Skin of body (tissue), 2 donors: Measurements from ENCODE around the gene PIP5K1C. TPM values are rescaled to one million over a fixed set of nuclear protein-coding genes. Genes with fewer than 3 reads are reported as not detected.
"Not testable (repeated sequence)": the region's sequence is repeated elsewhere in the genome, so short reads cannot be mapped to it uniquely, and the experiment has no call there.

ENCODE experiments used
- DNase-seq: peaks from one replicate; lab custom pipeline; 2025; lab: John Stamatoyannopoulos, UW
- total RNA-seq: library from RNA; depleted of rRNA; stranded (reverse); fragments of >200 nt; gene quantifications from one replicate; pipeline ENCODE4 v1.2.3, GENCODE V29; 2014

Gene PIP5K1C
- total RNA-seq, 1 donor from 2014 or later = 8.9 TPM

DNA sequence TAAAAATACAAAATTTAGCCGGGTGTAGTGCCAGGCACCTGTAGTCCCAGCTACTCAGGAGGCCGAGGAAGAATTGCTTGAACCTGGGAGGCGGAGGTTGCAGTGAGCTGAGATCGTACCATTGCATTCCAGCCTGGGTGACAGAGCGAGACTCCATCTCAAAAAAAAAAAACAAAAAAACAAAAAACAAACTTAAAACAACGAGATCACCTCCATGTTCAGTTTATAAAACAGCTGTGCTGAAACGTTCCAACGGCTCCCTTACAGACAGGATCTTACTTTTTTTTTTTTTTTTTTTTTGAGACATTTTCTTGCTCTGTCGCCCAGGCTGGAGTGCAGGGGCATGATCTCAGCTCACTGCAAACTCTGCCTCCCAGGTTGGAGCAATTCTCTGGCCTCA lies 71.5 kb downstream of the PIP5K1C start:
- not testable (repeated sequence) for DNase-seq

DNA sequence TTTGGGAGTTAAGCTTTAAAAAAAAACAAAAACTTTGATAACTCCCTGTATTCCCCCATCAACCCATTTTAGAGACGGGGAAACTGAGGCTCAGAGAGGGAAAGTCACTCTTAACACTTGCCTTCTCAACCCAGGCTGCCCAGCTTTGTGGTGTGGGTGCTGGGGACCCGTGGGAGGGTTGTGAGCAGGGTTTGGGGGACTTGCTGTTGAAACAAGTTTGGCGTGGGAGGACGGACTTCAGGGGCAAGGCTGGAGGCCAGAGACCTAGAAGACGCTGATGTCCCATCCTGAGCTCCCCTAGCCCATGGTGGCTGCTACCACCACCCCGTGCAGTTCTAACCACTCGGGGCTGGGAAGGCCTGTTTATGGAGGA lies 72.9 kb downstream of the PIP5K1C start:
- no peak for DNase-seq

DNA sequence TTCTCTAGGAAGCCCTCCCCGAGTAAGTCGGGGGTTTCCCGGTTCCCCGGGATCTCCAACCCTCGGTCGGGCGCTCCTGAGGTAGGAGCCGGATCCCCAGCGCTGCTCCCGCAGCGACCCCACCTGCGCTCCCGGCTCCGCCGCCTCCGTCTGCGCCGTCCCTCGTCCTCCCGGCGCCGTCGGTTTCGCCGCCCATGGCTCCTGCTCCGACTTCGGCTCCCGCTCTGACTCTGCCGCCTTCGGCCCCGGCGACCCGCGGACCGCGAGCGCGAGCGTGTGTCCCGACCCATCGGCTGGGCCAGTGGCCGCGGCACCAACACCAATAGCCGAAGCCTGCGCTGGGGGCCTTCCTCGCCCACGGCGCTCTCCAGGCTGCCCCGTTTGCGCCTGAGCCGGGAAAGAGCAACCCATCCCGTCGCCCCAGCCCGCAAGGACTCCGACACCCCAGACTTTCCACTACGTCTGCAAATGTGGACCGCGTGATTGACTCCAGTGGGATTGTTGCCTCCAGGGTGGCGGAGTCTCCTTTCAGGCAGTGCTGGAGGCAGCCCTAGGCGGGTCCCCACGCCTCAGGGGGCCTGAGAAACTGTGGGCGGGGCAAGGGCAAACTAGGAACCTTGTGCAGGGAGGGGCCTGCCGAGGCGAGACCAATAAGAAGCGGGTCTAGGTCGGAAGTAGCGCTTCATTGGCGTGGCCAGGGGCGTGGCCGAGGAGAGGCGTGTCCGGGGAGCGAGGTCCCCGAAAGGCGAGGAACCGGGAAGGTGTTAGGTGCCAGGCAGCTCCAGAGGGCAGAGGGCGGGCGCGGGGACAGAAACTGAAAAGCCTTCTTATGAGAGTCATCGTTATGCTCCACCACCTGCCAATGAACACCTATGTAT lies 73.6 kb downstream of the PIP5K1C start, which contains the start of gene CACTIN:
Gene CACTIN, minus strand, starts transcription at position 318 of the 878 bp plus-strand sequence. Its CDS starts 28 bp downstream, at position 290.
- peak; percentile 97 for DNase-seq

DNA sequence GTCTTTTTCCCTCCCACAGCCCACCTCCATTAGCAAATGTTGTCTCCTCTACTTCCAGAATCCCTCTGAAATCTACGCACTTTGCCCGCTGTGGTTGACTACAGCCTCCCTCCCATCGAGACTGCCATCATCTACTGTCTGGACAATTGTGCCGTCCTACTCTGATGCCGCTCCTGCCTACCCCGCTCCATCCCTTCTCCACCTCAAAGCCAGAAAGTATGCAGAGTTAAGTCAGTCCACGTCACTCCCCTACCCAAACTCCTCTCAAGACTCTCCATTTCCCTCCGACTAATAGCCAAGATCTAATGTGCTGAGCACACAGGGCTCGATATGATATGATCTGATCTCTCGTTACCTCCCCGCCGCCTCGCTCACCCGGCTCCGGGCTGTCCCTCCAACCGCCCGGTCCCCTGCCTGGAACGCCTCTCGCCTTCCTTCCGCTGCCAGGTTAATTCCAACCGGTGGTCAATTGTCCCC lies 74.2 kb downstream of the PIP5K1C start:
- no peak for DNase-seq

DNA sequence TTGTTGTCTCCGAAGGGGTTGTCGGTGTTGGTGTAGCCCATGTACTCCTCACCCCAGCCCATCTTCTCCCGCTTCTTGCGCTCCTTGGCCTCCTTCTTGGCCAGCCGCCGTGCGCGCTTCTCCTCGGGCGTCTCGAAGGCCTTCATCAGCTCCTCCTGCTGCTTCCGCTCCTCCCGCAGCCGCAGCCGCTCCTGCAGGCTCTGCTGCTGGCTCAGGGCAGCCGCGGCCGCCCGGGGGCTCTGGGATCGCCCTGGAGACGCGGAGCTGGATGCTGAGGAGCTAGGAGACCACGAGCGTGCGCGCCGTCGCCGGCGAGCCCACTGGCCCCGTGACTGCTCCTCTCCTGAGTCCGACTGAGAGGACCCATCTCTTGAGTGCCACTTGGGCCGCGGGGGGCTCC lies 76.6 kb downstream of the PIP5K1C start:
- DNase-seq = no peak

DNA sequence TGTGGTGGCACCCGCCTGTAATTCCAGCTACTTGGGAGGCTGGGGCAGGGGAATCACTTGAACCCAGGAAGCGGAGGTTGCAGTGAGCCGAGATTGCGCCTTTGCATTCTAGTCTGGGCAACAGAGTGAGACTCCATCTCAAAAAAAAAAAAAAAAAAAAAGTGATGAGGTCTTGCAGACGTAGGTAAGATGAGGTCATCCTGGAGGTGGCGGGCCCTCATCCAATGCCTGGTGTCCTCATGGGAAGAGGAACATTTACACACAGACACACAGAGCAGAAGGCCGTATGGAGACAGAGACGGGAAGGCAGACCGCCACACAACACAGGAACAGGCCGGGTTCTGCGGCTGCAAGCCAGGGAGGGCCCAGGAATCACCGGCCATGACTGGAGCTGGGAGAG lies 78.0 kb downstream of the PIP5K1C start:
- DNase-seq = no peak

DNA sequence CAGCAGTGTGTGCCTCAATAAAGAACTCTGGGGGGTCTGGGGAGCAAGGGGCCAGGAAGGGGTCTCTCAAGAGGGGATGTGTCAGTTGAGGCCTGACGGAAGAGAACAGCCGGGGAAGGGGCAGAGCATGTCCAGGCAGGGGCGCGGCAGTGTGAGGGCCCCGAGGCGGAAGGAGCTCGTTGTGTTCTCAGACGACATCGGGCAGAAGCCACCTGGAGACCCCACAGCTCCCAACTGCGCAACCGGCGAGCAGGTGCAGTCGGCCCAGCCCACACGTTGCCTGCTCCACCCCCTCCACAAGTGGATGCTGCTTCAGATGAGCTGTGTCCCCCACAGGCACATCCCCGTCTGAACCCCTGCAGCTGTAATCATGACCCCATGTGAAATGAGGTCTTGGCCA lies 78.6 kb downstream of the PIP5K1C start:
- no peak for DNase-seq

DNA sequence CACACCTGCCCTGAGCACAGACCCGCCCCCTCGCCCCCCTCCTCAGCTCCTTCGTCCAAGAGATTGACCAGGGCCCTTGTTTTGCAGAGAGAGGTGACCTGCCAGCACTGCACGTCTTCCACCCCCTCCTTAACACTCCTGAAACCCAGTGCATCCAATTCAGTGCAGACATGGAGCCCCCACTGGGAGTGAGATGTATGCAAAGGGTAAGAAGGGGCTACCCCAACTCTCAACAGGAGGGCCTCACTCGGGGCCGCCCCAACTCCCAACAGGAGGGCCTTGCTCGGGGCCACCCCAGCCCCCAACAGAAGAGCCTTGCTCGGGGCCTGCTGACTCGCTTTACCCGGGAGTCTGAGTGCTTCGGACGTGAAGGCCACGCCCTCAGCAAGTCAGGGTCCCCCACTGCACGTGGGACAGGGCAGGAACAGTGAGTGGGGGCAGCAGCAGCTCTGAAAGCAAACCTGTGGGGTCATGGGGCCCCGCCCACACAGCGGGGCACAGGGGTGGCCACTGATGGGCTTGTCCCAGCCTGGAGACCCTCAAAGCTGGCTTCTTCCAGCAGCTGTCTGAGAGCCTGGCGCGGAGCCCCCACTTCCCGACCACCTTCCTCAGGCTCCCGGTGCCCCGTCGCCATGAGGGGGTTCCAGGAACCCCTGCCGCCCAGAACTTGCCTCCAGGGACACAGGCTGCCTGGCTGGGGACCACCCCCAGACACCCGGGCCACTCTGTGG lies 79.3 kb downstream of the PIP5K1C start:
- DNase-seq = no peak

DNA sequence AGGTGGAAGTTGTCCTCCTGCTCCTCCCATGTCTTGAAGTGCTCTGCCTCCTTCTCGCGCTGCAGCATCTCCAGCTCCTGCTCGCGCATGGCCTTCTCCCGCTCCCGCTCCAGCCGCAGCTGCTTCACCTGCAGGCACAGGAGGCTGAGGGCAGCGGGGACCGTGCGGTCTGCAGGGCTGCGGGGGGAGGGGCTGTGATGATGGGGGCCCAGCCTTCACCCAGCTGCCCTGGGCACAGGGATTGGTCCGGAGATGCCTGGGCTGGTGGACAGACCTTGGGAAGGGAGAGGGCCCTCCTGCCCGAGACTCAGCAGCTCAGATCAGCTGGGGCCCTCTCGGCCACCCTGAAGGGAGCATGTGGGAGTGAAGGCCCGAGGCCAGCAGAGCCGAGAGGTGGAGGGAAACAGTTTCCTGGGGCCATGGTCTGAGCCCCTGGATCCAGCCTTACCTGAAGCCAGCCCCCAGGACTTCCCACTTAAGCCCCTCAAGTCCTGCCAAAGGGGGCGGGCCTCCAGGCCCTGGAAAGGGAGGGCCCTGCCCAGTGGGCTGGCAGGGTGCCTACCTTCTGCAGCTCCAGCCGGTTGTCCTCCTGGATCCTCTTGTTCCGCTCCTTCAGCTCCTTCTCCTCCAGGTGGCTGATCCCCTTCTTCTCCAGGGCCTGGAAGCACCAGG lies 80.0 kb downstream of the PIP5K1C start:
- no peak for DNase-seq

DNA sequence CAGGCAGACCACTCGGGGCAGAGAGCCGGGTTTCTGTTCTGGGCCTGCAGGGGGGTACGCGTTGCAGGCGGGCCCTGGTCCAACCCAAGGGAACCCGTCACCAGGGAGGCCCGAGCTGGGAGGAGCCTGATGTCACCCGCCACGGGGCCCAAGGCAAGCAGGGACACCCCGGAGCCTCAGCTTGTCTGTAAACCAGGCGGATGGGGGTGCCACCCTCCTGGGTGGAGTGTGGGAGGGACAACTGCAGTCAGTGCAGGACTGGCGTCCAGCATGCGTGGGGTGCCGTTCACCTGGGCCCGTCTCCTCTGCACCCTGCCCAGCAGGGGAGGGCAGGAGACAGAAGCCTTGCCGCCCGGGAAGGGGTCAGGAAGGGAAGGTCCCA lies 80.6 kb downstream of the PIP5K1C start:
- no peak for DNase-seq

DNA sequence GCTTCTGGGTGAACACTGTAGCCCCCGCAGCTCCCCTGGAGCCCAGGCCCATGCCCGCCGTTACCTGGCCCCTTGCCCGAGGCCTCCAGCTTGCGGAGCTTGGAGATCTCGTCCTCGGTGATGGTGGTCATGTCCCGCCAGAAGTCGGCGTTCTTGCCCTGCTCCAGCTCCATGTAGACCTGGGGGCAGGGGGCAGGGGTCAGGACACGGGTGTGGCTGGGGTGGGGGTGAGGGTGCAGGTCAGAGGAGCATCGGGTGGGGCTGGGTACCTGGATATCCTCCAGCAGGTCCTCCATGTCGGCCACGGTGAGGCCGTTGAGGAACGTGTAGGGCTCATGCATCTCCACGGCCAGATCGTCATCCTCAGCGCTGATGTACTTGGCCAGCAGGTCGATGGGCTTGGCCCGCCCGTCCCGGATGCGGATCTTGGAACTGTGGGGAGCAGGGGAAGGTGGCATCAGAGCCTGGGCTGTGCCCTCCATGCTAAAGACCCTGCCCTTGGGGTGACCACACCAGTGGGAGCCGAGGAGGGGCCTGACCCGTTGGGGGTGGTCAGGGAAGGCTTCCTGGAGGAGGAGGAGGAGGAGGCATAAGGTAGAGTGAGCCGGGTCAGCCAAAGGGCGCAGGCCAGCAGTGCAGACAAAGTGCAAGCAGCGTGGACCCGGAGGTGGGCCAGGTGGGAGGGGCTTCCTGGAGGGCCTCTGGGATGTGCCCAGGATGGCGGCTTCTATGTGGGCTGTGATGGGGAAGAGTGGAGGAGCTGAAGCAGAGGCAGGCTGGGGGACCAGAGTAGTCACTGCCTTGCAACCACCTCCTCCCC lies 81.2 kb downstream of the PIP5K1C start:
- DNase-seq = no peak

DNA sequence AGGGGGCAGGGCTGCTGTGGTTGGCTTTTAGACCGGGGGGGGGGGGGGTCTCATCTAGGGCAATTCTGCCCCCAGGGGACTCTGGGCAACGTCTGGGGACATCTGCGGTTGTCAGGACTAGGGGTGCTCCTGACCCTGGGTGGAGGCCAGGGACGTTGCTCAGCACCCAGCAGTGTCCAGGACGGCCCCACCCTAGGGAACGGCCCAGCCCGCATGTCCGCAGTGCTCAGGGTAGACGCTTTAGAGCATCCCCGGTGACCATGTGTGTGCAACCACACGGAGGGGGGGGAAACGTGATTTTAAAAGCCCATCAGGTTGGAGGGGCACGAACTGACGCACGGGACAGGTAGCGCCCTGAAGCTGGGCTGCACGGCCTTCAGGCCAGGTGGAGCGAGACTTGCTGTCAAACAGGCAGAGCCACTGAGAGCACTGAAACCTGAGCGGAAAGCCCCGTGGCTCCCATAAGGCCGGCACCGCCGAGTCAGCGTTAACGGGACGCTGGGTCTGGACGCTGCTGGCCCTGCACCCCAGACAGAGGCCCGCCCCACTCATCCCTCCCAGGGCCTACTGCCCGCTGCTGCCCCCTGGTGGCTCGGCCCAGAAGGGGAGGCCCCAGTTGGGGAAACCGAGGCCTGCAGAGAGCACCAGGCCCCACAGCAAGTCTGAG lies 82.0 kb downstream of the PIP5K1C start:
- peak; percentile 37 for DNase-seq

DNA sequence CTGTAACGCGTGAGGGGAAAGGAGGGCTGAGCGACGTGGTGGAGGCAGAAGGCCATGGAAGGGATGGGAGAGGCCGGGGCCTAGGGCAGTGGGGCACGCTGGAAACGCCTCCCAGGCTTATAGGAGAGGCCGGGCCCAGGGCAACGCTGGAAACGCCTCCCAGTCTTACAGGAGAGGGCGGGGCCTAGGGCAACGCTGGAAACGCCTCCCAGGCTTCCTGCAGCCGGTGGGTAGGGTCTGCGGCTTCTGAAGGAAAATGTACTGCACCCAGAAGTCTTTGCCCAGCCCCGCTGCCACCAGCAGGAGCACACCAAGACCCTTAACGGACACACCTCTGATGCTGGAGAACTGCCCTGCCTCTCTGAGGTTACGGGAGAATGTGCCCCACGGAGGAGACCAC lies 82.8 kb downstream of the PIP5K1C start:
- DNase-seq = no peak

DNA sequence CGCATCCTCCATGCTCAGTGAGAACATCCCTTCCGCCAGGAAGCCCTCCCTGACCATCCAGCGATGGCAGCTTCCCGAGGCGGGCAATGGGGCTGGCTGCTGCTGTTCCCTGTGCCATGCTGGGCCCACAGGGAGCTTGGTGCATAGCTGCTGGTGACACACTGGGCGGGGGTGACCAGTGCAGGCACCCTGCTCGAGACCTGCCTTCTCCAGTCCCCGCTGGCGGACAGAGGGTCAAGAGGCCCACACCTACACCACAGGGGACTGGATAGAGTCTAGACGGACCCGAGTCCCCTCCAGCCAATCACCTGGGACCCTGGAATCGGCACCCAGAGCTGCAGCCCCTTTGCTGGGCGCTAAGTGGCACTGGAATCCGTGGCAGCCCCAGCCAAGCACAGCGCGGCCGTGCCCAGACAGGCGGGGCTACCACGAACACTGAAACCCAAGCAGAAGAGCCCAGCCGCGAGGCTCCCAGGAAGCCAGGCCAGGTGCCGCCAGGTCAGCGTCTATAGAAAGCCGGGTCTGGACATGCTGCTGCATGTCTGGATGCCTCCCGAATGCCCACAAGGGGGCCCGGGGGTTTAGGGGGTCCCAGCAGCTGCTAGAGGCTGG lies 84.6 kb downstream of the PIP5K1C start:
- no peak for DNase-seq

DNA sequence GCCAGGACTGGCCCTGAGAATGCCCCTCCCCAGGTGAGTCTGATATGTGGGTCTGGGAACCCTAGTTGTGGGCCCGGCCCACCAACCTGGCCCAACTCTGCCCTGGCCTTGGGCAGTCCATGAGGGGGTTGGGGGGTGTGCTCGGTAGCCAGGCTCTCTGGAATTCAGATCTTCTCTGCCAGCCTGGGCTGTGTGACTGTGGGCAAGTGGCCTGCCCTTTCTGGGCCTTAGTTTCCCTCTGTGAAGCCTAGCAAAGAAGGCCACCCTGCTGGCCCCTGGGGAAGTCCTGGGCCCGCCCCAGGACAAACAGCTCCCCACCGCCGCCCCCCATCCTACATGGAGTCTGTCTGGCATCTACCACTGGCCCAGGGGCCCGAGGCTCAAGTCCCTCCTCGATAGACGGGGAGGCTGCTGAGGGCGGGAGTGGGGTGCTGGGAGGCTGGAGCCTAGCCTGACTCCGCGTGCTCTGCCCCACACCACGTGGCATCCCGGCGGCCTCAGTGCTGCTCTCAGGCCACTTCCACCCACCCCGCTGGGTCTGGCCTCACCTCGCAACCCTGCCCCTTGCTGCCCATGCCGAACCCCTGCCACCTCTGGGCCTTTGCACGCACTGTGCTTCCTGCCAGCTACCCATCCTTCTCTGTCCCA lies 85.3 kb downstream of the PIP5K1C start:
- DNase-seq = no peak

DNA sequence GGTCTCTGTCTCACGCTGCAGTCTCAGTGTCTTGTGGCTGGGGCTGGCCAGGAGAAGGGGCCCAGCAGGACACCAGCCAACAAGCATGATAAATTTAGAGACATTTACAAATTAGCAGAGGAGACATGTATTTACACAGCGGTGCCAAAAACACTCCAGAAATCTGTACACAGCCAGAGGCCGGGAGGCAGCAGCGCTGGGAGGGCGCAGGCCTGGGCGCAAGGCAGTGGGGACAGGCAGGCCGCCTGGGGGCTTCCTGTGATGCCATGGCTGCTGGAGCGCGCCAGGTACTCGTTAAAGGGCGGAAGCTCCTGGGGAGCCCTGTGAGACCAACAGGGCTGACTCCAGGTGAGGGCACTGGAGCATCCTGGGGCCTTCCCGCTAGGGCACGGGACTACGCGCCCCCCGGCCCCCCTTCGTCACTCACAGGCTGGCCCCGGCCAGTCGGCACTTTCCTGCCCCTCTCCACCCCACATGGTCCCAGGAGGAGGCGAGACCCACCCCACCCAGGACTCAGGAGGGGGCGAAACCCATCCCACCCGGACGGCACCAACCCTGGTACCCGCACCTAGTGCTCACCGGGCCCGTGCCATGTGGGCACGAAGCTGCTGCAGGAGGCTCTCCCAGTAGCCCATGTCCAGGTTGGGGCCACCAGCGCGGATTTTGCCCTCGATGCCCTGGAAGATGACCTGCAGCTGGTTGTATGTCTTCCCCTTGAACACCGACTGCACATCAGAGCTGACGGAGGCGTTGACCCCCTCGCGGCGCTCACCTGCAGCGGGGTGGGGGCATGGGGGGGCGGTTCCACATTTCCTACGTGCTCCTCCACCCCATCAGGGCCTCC lies 86.2 kb downstream of the PIP5K1C start:
- no peak for DNase-seq

DNA sequence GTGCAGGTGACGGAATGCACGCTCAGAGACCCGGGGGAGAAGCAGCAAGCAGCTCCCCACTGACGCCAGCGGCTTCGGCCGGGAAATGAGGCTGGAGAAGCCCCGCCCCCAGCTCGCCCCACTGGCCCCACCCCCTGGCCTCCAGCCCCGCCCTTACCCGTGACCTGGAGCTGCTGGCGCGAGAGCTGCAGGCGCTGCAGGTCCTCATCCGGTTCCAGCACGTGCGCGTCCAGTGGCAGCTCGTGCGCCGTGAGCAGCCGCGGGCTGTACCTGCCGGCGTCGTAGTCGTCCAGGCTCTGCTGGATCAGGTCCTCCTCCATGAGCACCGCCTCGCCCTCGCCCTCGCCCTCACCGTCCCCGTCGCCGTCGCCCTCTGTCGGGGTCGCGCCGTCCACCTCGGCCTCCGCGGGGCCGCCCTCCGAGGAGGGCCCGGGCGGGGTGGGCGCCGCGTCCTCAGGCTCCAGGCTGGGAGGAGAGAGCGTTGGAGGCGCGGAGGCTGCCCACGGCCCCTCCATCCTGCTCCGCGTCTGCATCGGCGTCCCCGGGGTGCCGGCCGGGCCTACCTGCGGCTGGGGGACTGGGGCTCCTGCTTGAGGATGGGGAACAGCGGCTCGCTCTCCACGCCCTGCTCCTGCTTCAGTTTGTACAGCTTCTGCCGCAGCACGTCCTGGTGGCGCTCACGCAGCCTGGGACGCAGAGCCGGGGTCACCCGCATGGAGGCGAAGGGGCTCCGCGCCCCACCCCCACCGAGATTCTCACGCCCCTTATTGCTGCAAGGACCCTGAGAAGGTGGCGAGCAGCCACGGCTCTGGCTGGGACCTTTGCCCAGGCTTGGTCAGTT lies 87.1 kb downstream of the PIP5K1C start:
- no peak for DNase-seq

DNA sequence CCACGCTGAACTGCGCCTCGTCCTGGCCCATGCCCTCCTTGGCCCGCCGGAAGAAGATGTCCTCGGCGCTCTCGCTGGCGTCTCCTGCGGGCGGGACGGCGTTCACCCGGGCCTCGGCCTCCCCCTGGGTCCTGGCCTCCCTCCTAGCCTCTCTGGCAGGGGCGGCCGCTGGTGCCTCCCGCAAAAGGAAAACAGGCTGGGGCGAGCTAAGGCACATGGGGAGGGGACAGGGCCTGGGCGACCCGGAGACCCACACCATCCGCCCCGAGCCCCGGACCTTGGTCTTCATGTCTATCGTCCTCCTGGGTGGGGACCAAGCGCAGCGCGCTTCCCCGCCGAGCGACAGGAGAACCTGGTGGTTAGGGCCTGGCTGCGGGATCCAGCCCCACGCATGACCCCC lies 87.9 kb downstream of the PIP5K1C start:
- no peak for DNase-seq
